Left renal pelvis (tissue), 4 donors: ENCODE results near the gene TFB2M. TPM values are rescaled to one million over a fixed set of nuclear protein-coding genes. Genes with fewer than 3 reads are reported as not detected.
A peak's percentile ranks its signal among the peaks of the same experiment; 100 is the strongest.
"Not testable (repeated sequence)": the region's sequence is repeated elsewhere in the genome, so short reads cannot be mapped to it uniquely, and the experiment has no call there.

Experiments used
- DNase-seq, 4 donors: peaks; one replicate each; pipeline ENCODE4 v3.0.0-alpha.2; 2013; ENCODE audit warnings: low read depth in 4 of 4, low spot score in 3 of 4
- polyA plus RNA-seq, 4 donors: library from polyadenylated mRNA; unstranded; fragments of 120-200 nt; gene quantifications; one replicate each; pipeline ENCODE4 v1.2.1, GENCODE V29; 2013; ENCODE audit not compliant: insufficient read length in 4 of 4

TFB2M gene
- polyA plus RNA-seq: 10 to 100 TPM; 15.4 to 21.3 (median 20.9) TPM

DNA sequence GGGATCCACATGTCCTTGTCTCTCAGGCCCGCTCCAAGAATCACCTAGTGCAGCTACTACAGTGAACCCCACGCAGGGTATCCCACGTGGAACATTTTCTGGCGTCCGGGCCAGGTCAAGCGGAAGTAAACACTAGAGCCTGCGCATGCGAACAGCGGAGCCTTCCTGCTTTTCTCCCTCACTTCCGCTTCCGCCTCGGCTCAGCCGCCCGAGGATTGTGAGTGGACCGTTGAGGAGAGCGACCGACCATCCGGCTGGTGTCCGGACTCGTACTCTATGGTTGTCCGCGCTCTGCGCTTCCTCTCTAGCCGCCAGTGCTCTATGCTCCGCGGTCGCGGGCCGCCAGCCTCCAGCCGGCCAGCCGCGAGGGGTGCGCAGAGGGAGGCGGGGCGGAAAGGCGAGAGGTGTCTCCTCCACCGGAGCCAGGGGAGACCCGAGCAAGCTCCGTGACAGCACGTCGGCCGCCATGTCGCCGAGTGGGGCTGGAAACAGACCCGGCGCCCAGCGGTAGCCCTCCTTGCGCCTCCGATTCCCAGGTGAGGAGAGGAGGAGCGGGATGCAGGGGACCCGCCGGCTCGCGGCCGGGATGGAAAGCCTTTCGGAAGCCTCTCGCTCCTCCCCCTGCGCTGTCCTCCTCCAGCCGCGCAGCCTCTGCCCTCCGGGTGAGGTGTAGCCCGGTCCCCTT is at the start of gene TFB2M, which contains the start of gene CNST:
TFB2M (minus strand) TSS at position 134 of the 685 bp plus-strand sequence; CDS start at position 11, 123 bp downstream.
CNST (plus strand) TSS at position 329 of the 685 bp plus-strand sequence. CDS start 25,107 bp downstream, outside the sequence.
- DNase-seq: peak; percentile 95 to 97 (median 96)

DNA sequence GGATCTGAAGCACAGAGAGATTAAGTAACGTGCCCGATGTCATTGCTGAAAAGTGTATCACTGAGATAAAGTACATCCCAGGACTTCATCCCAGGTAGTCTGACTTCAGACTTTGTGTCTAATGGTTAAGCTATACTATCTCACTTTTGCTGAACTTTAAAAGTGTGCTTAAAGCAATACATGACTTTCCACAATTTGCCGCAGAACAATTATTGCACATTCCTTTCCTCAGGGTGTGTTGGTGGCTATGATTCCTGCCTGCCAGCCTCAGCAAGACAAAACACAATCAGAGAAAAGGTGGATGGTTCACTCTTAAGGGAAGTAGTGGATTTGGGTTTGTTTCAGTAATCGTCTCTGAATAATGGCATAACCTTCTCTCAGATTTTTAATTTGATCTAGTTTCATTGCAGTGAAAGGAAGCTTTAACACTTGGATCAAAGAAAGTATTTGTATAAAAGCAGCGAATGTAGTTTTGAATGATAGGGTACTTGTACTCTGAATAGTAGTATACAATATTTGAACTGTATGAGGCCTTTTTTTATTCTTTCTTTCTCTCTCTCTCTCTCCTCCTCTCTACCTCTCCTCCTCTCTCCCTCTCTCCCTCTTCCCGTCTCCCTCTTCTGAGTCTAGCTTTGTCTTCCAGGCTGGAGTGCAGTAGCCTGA is 47.2 kb upstream of the TFB2M start:
- no peak for DNase-seq

DNA sequence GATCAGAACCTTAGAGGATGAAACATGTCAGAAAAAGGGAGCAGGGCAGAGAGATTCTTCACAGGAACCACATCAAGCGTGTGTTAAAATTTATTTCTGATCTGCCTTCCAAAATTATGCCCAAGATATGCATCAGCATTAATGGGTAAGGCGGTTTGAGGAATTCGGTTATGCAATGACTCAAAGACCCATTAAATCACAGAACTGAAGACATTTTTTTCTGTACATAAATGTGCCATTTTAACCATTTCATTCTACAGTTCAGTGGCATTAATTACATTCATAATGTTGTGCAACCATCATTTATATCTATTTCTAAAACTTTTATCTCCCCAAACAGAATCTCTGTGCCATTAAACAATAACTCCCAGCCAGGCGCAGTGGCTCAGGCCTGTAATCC is 43.6 kb upstream of the TFB2M start:
- no peak for DNase-seq

- DNase-seq: peak in 1 of 4 donors; percentile 29
These were observed 42.7 kb upstream of the TFB2M start for GRCh38 chr1:246608616-246609376.

GRCh38 chr1:246607462-246607861 is 41.4 kb upstream of the TFB2M start:
- DNase-seq: no peak

DNA sequence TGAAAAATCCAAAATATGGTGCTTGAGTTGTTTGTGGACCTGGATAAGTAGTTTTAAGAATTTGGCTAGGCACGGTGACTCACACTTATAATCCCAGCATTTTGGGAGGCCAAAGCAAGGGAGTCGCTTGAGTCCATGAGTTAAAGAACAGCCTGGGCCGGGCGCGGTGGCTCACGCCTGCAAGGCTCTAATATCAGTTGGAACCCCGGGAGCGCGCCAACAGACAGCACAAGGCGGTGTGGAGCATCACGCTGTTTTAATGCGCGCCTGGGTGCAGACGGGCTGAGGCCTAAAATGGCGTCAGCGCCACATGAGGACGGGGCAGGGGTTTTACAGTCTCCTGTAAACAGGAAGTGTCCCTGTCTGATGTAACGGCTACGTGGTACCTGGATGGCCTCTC is 39.2 kb upstream of the TFB2M start:
- DNase-seq: not testable (repeated sequence)

- DNase-seq: no peak
These were observed 36.1 kb upstream of the TFB2M start for GRCh38 chr1:246602194-246602593.

GRCh38 chr1:246600579-246600978 is 34.5 kb upstream of the TFB2M start:
- DNase-seq: no peak

DNA sequence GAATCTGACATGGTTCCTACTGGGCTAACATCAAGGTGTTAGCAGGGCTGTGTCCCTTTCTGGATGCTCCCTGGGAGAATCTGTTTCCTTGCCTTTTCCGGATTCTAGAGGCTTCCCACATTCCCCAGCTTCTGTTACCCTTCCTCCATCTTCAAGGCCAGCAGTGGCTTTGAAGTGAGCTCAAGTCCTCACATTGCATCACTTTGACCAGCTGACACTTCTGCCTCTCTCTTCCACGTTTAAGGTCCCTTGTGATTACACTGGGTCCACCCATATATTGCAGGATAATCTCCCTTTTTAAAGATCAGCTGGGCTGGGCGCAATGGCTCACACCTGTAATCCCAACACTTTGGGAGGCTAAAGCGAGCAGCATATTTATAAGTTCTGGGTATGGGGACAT is 33.3 kb upstream of the TFB2M start:
- DNase-seq: no peak

GRCh38 chr1:246597971-246598370 is 31.9 kb upstream of the TFB2M start:
- DNase-seq: no peak

GRCh38 chr1:246597340-246597739 is 31.3 kb upstream of the TFB2M start:
- no peak for DNase-seq

DNA sequence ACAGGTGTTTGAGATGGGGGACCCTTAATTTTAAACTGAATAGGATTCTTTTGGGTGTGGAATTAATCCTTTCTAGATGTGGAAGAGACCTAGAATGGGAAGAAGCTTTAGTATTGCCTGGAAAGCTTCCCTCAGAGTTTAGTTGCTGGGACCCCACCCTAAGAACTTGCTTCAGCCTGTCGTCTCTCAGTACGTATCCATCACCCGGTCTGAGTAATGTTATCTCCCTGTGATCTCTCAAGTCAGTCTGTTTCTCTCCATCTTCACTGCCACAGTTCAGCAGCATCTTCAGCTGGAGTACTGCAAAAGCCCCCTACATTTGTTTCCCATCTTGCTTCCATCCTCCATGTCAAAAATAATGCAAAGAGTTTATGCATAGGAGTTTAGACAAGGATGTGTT is 29.1 kb upstream of the TFB2M start:
- DNase-seq: no peak

GRCh38 chr1:246592695-246593094 is 26.6 kb upstream of the TFB2M start:
- no peak for DNase-seq

- DNase-seq: no peak
These were observed 25.9 kb upstream of the TFB2M start for GRCh38 chr1:246591958-246592357.

- DNase-seq: no peak
These were observed 25.4 kb upstream of the TFB2M start for GRCh38 chr1:246591504-246591903.

DNA sequence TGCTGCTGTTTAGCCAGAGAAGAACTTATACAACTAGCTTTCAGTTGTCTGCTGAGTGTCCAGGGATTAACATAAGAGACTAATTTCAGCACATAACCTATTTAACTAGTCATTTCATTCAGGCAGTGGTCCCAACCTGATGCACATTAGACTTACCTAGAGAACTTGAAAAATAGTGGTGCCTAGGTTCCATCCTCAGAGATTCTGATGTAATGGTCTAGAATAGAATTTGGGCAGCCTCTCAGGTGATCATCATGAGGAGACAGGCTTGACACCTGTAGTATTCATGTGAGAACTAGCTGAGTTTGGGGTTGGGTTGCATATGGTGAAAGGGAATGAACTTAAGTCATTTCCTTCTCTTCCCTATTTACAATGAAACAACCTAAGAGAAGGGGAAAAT is 25.0 kb upstream of the TFB2M start:
- DNase-seq: no peak

- DNase-seq: not testable (repeated sequence)
These were observed 23.9 kb upstream of the TFB2M start for GRCh38 chr1:246589919-246590318.

DNA sequence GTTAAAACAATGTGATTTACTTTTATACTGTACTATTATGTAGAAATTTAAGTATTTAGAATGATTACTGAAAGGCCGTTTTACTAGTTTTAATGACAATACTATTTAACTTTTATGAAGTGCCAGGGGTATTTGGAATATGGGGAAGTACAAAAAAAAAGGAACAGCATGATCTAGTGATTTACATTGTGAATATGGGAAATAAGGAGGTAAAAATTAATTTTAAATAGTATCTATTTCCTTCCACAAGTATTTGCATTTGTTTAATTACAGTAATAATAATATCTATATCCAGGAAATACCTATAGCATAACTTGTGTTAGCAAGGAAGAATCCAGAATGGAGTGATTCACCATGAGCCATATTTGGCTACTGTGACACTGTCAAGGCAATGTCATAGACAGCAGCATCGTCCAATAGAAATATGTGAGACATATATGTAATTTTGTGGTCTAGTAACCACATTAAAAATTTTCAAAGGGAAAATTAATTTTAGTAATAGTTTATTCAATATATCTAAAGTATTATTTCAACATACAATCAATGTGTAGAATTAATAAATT is 22.2 kb upstream of the TFB2M start:
- DNase-seq: no peak

DNA sequence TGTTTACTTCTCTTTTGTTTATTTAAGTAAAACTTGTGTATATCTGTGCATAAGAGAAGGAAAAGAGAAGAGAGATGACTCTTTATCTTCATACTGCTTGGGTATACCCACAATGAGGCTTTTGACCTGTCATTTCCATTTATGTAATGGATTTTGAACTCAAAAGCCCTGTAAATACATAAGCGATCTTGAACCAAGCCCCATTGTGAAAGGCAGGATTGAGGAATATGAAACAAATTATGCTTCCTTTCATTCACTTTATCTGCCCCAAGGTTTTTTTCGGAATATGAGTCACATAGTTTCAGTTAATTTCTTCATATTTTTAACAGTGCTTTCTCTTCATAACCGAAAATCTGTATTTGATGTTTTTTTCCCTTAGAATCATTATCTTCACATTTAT is 21.5 kb upstream of the TFB2M start:
- no peak for DNase-seq

DNA sequence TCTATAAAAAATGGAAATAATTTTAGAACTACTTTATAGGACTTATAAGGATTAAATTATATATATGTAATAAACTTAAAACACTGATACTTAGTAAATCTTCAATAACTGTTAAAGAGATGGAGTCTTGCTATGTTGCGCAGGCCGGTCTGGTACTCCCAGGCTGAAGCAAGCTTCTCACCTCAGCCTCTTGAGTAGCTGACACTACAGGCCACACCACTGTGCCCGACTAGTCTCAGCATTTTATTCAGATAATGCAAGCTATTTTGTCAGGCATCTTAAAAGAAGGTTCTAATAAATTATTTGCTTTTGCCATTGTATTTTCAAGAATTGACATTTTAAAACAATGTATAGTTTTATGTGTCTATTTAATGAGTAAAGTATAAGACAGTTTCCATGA is 21.0 kb upstream of the TFB2M start:
- DNase-seq: no peak
